Left lung (tissue), 10 donors: ENCODE results near the gene IFITM1. TPM values are rescaled to one million over a fixed set of nuclear protein-coding genes. Genes with fewer than 3 reads are reported as not detected.

Experiments used
- ATAC-seq: fragments of 200-7000 bp; cut with Tn5 transposase; one replicate; pipeline ENCODE4 v1.9.1; 2020; ENCODE audit warnings: moderate library complexity
- DNase-seq, 4 donors: peaks; one replicate each; pipeline ENCODE4 v3.0.0-alpha.2; 2013 to 2020
- H3K27ac ChIP-seq, 2 donors: fragments of 200-600 bp; sonication (generic) in 1 of 2; one replicate each; pipeline versions ENCODE4 v1.5.0 to v1.8.0; 2020 to 2021
- H3K27me3 ChIP-seq, 2 donors: fragments of 200-600 bp; sonication (generic) in 1 of 2; one replicate each; pipeline versions ENCODE4 v1.5.0 to v1.8.0; 2020 to 2021
- H3K36me3 ChIP-seq, 2 donors: fragments of 200-600 bp; sonication (generic) in 1 of 2; one replicate each; pipeline versions ENCODE4 v1.5.0 to v1.8.0; 2020 to 2021
- H3K4me1 ChIP-seq, 2 donors: fragments of 200-600 bp; one replicate each; pipeline ENCODE4 v1.8.0; 2021
- H3K4me3 ChIP-seq, 2 donors: fragments of 200-600 bp; sonication (generic) in 1 of 2; one replicate each; pipeline versions ENCODE4 v1.5.0 to v1.8.0; 2020 to 2021; ENCODE audit warnings: mild to moderate bottlenecking in 1 of 2
- H3K9me3 ChIP-seq, 2 donors: fragments of 200-600 bp; sonication (generic) in 1 of 2; one replicate each; pipeline versions ENCODE4 v1.5.0 to v1.8.0; 2020 to 2021
- CTCF ChIP-seq, 2 donors: fragments of 200-600 bp; sonication (generic) in 1 of 2; IDR thresholded peaks; one replicate each; pipeline versions ENCODE4 v1.5.0 to v1.8.0; 2021; ENCODE audit warnings: antibody characterized with exemption in 2 of 2
- intact Hi-C, 2 donors: fragments of 100-400 bp; cut with DNase I; formaldehyde crosslinking; loops; one replicate each; pipeline versions ENCODE4 v1.11.2 to v1.14.2; 2022
- polyA plus RNA-seq, 6 donors: library from polyadenylated mRNA; unstranded; fragments of 120-200 nt; gene quantifications; one replicate each; pipeline ENCODE4 v1.2.1, GENCODE V29; 2013; ENCODE audit not compliant: insufficient read length in 6 of 6
- total RNA-seq, 2 donors: library from RNA; stranded (reverse); fragmentation: NEBNext Ultra II Directional; extraction: Animal tissue kit (Norgen Biotek cat#: 25700); gene quantifications; one replicate each; pipeline ENCODE4 v1.2.1, GENCODE V29; 2021
- donor health status: DM: no; HTN: yes; CAD: no.
- donor health status: DM: no; HTN: no; CAD: no.

Gene IFITM1
- total and polyA plus RNA-seq, 8 donors: 6.3 to 149 (median 14.5) TPM

- TF ChIP-seq CTCF (IDR thresholded peaks at IDR 0.05): no peak
- Histone ChIP-seq H3K4me3 (peak overlapping the region in 1 of 2 donors; percentile 45), H3K36me3 (no peaks in the 10 kb centered on the region), H3K9me3 (peaks cover 0 to 5% of the 10 kb centered on the region in 2 donors), H3K27me3 (no peaks in the 10 kb centered on the region), H3K27ac (peak overlapping the region; percentile 96 to 97), H3K4me1 (peaks cover 23 to 44% of the 10 kb centered on the region in 2 donors)
- intact Hi-C loops: no loop called here
- DNase-seq: peak; percentile 91 to 98 (median 96)
- ATAC-seq: peak; percentile 91
Observed at GRCh38 chr11:355581-356458, 42.0 kb downstream of the IFITM1 start.

- H3K27me3 ChIP-seq: no peaks in the 10 kb centered on the region
- no peak for TF ChIP-seq CTCF (IDR thresholded peaks at IDR 0.05)
- ATAC-seq (no peak), DNase-seq (no peak)
- no peak overlapping the region for H3K4me3 ChIP-seq
- peaks cover 23 to 36% of the 10 kb centered on the region in 2 donors for H3K4me1 ChIP-seq
- intact Hi-C loops: no loop called here
- H3K27ac ChIP-seq: no peak overlapping the region
- no peaks in the 10 kb centered on the region for H3K36me3 ChIP-seq
- peaks cover 0 to 12% of the 10 kb centered on the region in 2 donors for H3K9me3 ChIP-seq
Observed at GRCh38 chr11:356610-357009, 42.8 kb downstream of the IFITM1 start.

DNA sequence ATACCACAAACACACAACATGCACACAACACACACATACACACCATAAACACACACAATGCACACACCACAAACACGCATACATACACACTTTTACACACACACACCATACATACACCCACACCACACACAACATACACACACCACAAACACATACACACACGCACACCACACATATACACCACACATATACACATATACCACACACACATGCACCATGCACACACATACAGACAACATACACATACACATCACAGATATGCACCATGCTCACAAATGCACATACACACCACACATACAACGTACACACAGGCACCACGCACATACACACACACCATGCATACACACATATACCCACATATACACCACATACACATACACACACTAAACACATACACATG is 43.7 kb downstream of the IFITM1 start:
- no peak for DNase-seq

DNA sequence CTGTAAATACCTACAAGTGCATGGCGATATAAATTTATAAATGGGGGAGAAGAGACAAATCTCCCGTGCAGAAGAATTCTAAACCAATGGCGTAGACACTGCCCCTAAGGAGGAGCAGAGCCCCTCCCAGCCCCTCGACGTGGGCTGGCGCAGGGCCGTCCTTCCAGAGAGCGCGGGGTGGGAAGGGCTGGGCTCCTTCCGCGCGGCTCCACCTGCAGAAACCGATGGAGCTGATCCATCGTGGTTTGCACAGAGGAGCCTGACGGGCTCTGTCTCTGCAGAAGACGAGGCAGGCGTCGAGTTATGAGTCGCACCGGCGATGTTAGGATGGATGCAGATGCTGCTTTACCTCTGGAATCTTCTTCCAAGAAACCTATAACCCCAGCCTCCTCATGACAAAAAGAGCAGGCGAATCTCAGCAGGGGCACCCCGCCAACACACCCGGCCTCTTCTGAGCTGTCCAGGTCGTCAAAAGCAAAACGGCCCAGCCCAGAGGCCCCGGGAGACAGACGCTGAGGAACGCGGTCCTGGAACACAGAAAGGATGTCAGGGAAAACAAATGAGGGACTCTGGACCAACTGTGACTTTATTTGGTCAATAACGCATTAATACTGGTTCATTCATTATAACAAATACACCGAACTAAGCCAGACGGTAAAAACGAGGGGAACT is 44.4 kb downstream of the IFITM1 start:
- no peak for TF ChIP-seq CTCF (IDR thresholded peaks at IDR 0.05)
- ATAC-seq (no peak), DNase-seq (no peak)
- no peaks in the 10 kb centered on the region for H3K36me3 ChIP-seq
- intact Hi-C loops: no loop called here
- peaks cover 0 to 12% of the 10 kb centered on the region in 2 donors for H3K9me3 ChIP-seq
- H3K27ac ChIP-seq: no peak overlapping the region
- H3K4me3 ChIP-seq: no peak overlapping the region
- peaks cover 17 to 26% of the 10 kb centered on the region in 2 donors for H3K4me1 ChIP-seq
- no peaks in the 10 kb centered on the region for H3K27me3 ChIP-seq

More for the DNA sequence above, 43.7 kb downstream of the IFITM1 start:
- no peak for ATAC-seq
- no peak for TF ChIP-seq CTCF (IDR thresholded peaks at IDR 0.05)
- Histone ChIP-seq H3K4me3 (no peak overlapping the region), H3K27me3 (no peaks in the 10 kb centered on the region), H3K36me3 (no peaks in the 10 kb centered on the region), H3K9me3 (peaks cover 0 to 12% of the 10 kb centered on the region in 2 donors), H3K27ac (no peak overlapping the region), H3K4me1 (peaks cover 23 to 33% of the 10 kb centered on the region in 2 donors)
- intact Hi-C loops: no loop called here

DNA sequence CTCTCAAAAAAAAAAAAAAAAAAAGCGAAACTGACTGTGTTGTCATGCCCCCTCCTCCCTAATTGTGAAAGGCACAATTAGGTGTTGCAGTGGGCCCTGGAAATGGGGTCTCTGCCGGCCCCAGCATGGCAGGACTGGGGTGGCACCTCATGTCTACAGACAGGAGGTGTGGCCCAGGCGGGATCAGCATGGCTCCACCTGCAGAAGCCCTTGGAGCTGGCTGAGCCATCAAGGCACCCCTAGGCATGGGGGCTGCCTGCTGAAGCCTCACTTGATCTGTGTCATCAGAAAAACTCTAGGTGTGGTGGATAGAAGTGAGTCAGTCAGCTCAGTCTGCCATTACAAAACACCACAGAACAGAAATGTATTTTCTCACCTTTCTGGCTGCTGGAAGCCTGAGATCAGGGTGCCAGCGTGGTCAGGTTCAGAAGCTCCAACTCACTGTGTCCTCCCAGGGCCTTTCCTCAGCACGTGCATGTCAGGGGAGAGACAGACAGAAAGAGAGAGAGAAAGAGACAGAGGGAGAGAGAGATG is 45.4 kb downstream of the IFITM1 start:
- H3K27ac ChIP-seq: no peak overlapping the region
- TF ChIP-seq CTCF (IDR thresholded peaks at IDR 0.05): no peak
- intact Hi-C loops: no loop called here

More for the DNA sequence above, 45.4 kb downstream of the IFITM1 start:
- ATAC-seq (no peak), DNase-seq (no peak)
- Histone ChIP-seq H3K36me3 (no peaks in the 10 kb centered on the region), H3K4me3 (no peak overlapping the region), H3K4me1 (peaks cover 10 to 16% of the 10 kb centered on the region in 2 donors), H3K27me3 (peaks cover 0 to 4% of the 10 kb centered on the region in 2 donors), H3K9me3 (peaks cover 0 to 12% of the 10 kb centered on the region in 2 donors)
